IMR-90 (cell line): ENCODE measurements around the gene GPR161. TPM values are rescaled to one million over a fixed set of nuclear protein-coding genes. Genes with fewer than 3 reads are reported as not detected.

Experiments used
- ATAC-seq: fragments of 200-7000 bp; cut with Tn5 transposase; 2 replicates; pipeline ENCODE4 v1.9.1; 2020; ENCODE audit warnings: low read depth, mild to moderate bottlenecking, moderate library complexity
- BruUV-seq: library from RNA; stranded (reverse); fragments of 400-500 nt; replicated peaks from 2 replicates; lab custom pipeline; 2021; lab: Mats Ljungman, UMichigan
- CTCF ChIA-PET: fragments of 300-600 bp; formaldehyde crosslinking; extraction: SDS; loops from one replicate; lab custom pipeline; 2021; ENCODE audit warnings: antibody characterized with exemption; lab: Yijun Ruan, JAX
- POLR2A ChIA-PET: fragments of 300-600 bp; sonication (Branson Sonifier 250); formaldehyde crosslinking; loops from one replicate; lab custom pipeline; 2022; ENCODE audit warnings: antibody characterized with exemption; ENCODE audit not compliant: unreplicated experiment; lab: Charles Lee
- DNase-seq: peaks from one replicate; pipeline ENCODE4 v3.0.0; 2013
- H2AFZ ChIP-seq: replicated peaks from 2 replicates; pipeline ENCODE3; 2013; ENCODE audit warnings: low read length, mild to moderate bottlenecking; ENCODE audit not compliant: poor library complexity
- H2AK5ac ChIP-seq: 2 replicates; pipeline ENCODE4 v1.6.1; 2013; ENCODE audit warnings: low read depth, low read length, inconsistent platforms
- H2AK9ac ChIP-seq: replicated peaks from 2 replicates; pipeline ENCODE3; 2013; ENCODE audit warnings: mild to moderate bottlenecking, low read depth, low read length, moderate library complexity; ENCODE audit not compliant: poor library complexity
- H2BK120ac ChIP-seq: 2 replicates; pipeline ENCODE4 v1.6.1; 2013; ENCODE audit warnings: low read depth, low read length, inconsistent platforms
- H2BK15ac ChIP-seq: 3 replicates; pipeline ENCODE4 v1.6.1; 2013; ENCODE audit warnings: low read depth, low read length, inconsistent platforms
- H2BK20ac ChIP-seq: 2 replicates; pipeline ENCODE4 v1.6.1; 2013; ENCODE audit warnings: low read depth, mild to moderate bottlenecking, inconsistent platforms, low read length, moderate library complexity
- H2BK5ac ChIP-seq: 2 replicates; pipeline ENCODE4 v1.6.1; 2013; ENCODE audit warnings: mild to moderate bottlenecking, low read depth, low read length, inconsistent platforms; ENCODE audit not compliant: poor library complexity, severe bottlenecking
- H3K14ac ChIP-seq: replicated peaks from 2 replicates; pipeline ENCODE4 v1.6.1; 2013; ENCODE audit warnings: low read depth, low read length, inconsistent platforms
- H3K18ac ChIP-seq: 2 replicates; pipeline ENCODE4 v1.6.1; 2013; ENCODE audit warnings: low read depth, low read length, control low read depth
- H3K23ac ChIP-seq: 2 replicates; pipeline ENCODE4 v1.6.1; 2013; ENCODE audit warnings: low read depth, low read length, inconsistent platforms
- H3K27ac ChIP-seq: 2 replicates; pipeline ENCODE4 v1.5.1; 2013; ENCODE audit warnings: mild to moderate bottlenecking, control low read depth, low read length; ENCODE audit not compliant: insufficient read depth
- H3K27me3 ChIP-seq: 2 replicates; pipeline ENCODE4 v1.6.1; 2013; ENCODE audit warnings: low read length; ENCODE audit not compliant: control insufficient read depth, insufficient read depth
- H3K36me3 ChIP-seq: 2 replicates; pipeline ENCODE4 v1.6.1; 2013; ENCODE audit warnings: low read length, mixed read lengths; ENCODE audit not compliant: control insufficient read depth, insufficient read depth
- H3K4ac ChIP-seq: 2 replicates; pipeline ENCODE4 v1.6.1; 2013; ENCODE audit warnings: low read depth, low read length, inconsistent platforms
- H3K4me1 ChIP-seq: 2 replicates; pipeline ENCODE4 v1.6.1; 2013; ENCODE audit warnings: low read length, mixed read lengths; ENCODE audit not compliant: control insufficient read depth, insufficient read depth
- H3K4me2 ChIP-seq: 2 replicates; pipeline ENCODE4 v1.6.1; 2013; ENCODE audit warnings: low read depth, mild to moderate bottlenecking, control low read depth, low read length, moderate library complexity
- H3K4me3 ChIP-seq: 2 replicates; pipeline ENCODE4 v1.5.1; 2013; ENCODE audit warnings: low read depth, mild to moderate bottlenecking, control low read depth, low read length, moderate library complexity; ENCODE audit not compliant: insufficient read depth
- H3K56ac ChIP-seq: 2 replicates; pipeline ENCODE4 v1.6.1; 2013; ENCODE audit warnings: low read length, inconsistent platforms; ENCODE audit not compliant: insufficient read depth; ENCODE audit errors: extremely low read depth
- H3K79me1 ChIP-seq, 2 experiments: 2 replicates each; pipeline ENCODE4 v1.6.1; 2013; ENCODE audit warnings: low read length in 2 of 2, inconsistent platforms in 1 of 2, low read depth in 1 of 2
- H3K9ac ChIP-seq: 2 replicates; pipeline ENCODE4 v1.6.1; 2013; ENCODE audit warnings: low read depth, low read length, control low read depth
- H3K9me1 ChIP-seq: 2 replicates; pipeline ENCODE4 v1.6.1; 2013; ENCODE audit warnings: low read length, inconsistent platforms; ENCODE audit not compliant: insufficient read depth
- H3K9me3 ChIP-seq: 2 replicates; pipeline ENCODE4 v1.6.1; 2013; ENCODE audit warnings: low read length; ENCODE audit not compliant: control insufficient read depth, insufficient read depth
- H4K20me1 ChIP-seq: 2 replicates; pipeline ENCODE4 v1.6.1; 2013; ENCODE audit warnings: low read length, inconsistent platforms; ENCODE audit not compliant: insufficient read depth
- H4K5ac ChIP-seq: 2 replicates; pipeline ENCODE4 v1.6.1; 2013; ENCODE audit warnings: mild to moderate bottlenecking, low read depth, low read length, control low read depth
- H4K8ac ChIP-seq, 2 experiments: 2 replicates each; pipeline ENCODE4 v1.6.1; 2013; ENCODE audit warnings: low read depth in 2 of 2, low read length in 2 of 2, control low read depth in 1 of 2, inconsistent platforms in 1 of 2
- H4K91ac ChIP-seq: 2 replicates; pipeline ENCODE4 v1.6.1; 2013; ENCODE audit warnings: low read depth, low read length, inconsistent platforms; ENCODE audit not compliant: insufficient read depth
- BHLHE40 ChIP-seq: fragments of 150-350 bp; IDR thresholded peaks from 2 replicates; pipeline ENCODE4 v1.6.1; 2016; ENCODE audit warnings: mild to moderate bottlenecking, low read depth, low read length
- CEBPB ChIP-seq: IDR thresholded peaks from 2 replicates; pipeline ENCODE4 v1.6.1; 2012; ENCODE audit warnings: low read depth, low read length, improper control_type of control experiment
- CHD1 ChIP-seq: IDR thresholded peaks from 2 replicates; pipeline ENCODE4 v1.6.1; 2012; ENCODE audit warnings: low read depth, low read length, improper control_type of control experiment
- CTCF ChIP-seq: conservative IDR thresholded peaks from 2 replicates; pipeline ENCODE4 v1.5.1; 2012; ENCODE audit warnings: mild to moderate bottlenecking, low read depth, low read length, improper control_type of control experiment
- ELK1 ChIP-seq: fragments of 150-350 bp; IDR thresholded peaks from 2 replicates; pipeline ENCODE4 v1.6.1; 2016; ENCODE audit warnings: low read depth, mild to moderate bottlenecking, low read length, moderate library complexity, borderline replicate concordance
- FOS ChIP-seq: fragments of 150-350 bp; IDR thresholded peaks from 2 replicates; pipeline ENCODE4 v1.6.1; 2016; ENCODE audit warnings: low read depth, low read length
- MAFK ChIP-seq: IDR thresholded peaks from 2 replicates; pipeline ENCODE4 v1.6.1; 2012; ENCODE audit warnings: low read depth, low read length, improper control_type of control experiment
- NFE2L2 ChIP-seq: fragments of 150-350 bp; IDR thresholded peaks from 2 replicates; pipeline ENCODE4 v1.6.1; 2016; ENCODE audit warnings: low read depth, mild to moderate bottlenecking, low read length
- POLR2A ChIP-seq: IDR thresholded peaks from 2 replicates; pipeline ENCODE4 v1.6.1; 2012; ENCODE audit warnings: mild to moderate bottlenecking, low read depth, low read length
- RFX5 ChIP-seq: IDR thresholded peaks from 2 replicates; pipeline ENCODE4 v1.8.0; 2012; ENCODE audit warnings: low read depth, mild to moderate bottlenecking, low read length, moderate library complexity
- SMC3 ChIP-seq: fragments of 150-350 bp; IDR thresholded peaks from 2 replicates; pipeline ENCODE4 v1.6.1; 2016; ENCODE audit warnings: low read depth, mild to moderate bottlenecking, antibody characterized with exemption, low read length, moderate library complexity
- WGBS, 2 experiments: methylation state at CpG; one replicate each; pipeline versions ENCODE4 v1.1.5 to v1.1.7; 2013; ENCODE audit warnings: missing lambda C conversion rate in 2 of 2; ENCODE audit not compliant: insufficient read length in 1 of 2; ENCODE audit errors: extremely low coverage in 2 of 2; 5-methylcytosine and 5-hydroxymethylcytosine counted together
- dilution Hi-C: fragments of 300-500 bp; cut with HindIII; formaldehyde crosslinking; loops from one replicate; pipeline ENCODE4 v1.14.3; 2018; ENCODE audit warnings: low sequenced_read_pairs; ENCODE audit not compliant: unreplicated experiment
- in situ Hi-C: fragments of 300-500 bp; cut with MboI; formaldehyde crosslinking; loops from 3 replicates; pipeline ENCODE4 v1.14.3; 2019; ENCODE audit warnings: low sequenced_read_pairs, inconsistent platforms, mixed read lengths
- intact Hi-C: fragments of 100-400 bp; cut with micrococcal nuclease; formaldehyde crosslinking; loops from 2 replicates; pipeline ENCODE4 v1.10.0; 2022
- polyA plus RNA-seq, 3 experiments: library from polyadenylated mRNA; depleted of rRNA; stranded (reverse); fragments of >200 nt; gene quantifications; 2 replicates each; pipeline ENCODE4 v1.2.3, GENCODE V29; 2012; ENCODE audit warnings: low replicate concordance in 1 of 3
- total RNA-seq: library from RNA; depleted of rRNA; stranded (reverse); fragments of >200 nt; gene quantifications from 2 replicates; pipeline ENCODE4 v1.2.3, GENCODE V29; 2012
- TF ChIP-seq, protein P1 (sequence below): fragments of 150-350 bp; IDR thresholded peaks from 2 replicates; pipeline ENCODE4 v1.6.1; 2017; ENCODE audit warnings: mild to moderate bottlenecking, antibody characterized with exemption, low read length, low read depth

Gene GPR161
- total and polyA plus RNA-seq, 2 of the 4 experiments (the other 2 are of a cell fraction), result 12.5 to 13.3 TPM

GRCh38 chr1:168050880-168051279 is 85.8 kb downstream of the GPR161 start:
- BruUV-seq, result no TSS peak

More at GRCh38 chr1:168050880-168051279, 85.8 kb downstream of the GPR161 start:
- Histone ChIP-seq H3K27ac (no peak overlapping the region), H4K8ac (no peak overlapping the region), H2AK9ac (no peak overlapping the region), H3K79me1 (peaks cover 0 to 21% of the 10 kb centered on the region in 2 experiments; a peak in 3 of 4 replicates), H2BK120ac (no peak overlapping the region), H3K14ac (no peak overlapping the region), H3K9me1 (no peaks in the 10 kb centered on the region), H2BK15ac (no peak overlapping the region), H3K18ac (no peak overlapping the region), H2AFZ (no peak overlapping the region), H2AK5ac (no peak overlapping the region), H3K23ac (no peak overlapping the region), H3K4me3 (no peak overlapping the region), H3K27me3 (no peaks in the 10 kb centered on the region), H2BK5ac (no peak overlapping the region), H2BK20ac (no peak overlapping the region), H3K9me3 (no peaks in the 10 kb centered on the region), H3K4ac (no peak overlapping the region), H3K56ac (no peak overlapping the region), H3K36me3 (peaks cover 2% of the 10 kb centered on the region; the same call in 1 of the 2 replicates), H4K91ac (no peak overlapping the region), H3K4me2 (no peak overlapping the region), H3K4me1 (peaks cover 3% of the 10 kb centered on the region), H4K20me1 (no peaks in the 10 kb centered on the region; the same call in 1 of the 2 replicates), H3K9ac (no peak overlapping the region), H4K5ac (no peak overlapping the region)
- ChIA-PET POLR2A (no interaction called here), CTCF (interaction anchor here (1.8 kb wide), 1 partner anchor 31 kb away, joined by 5 read pairs; no protein-coding TSS in a partner anchor)
- intact Hi-C loops, result loop anchor here (10.0 kb wide), 1 partner anchor 46 kb away; no protein-coding TSS in a partner anchor
- in situ Hi-C loops, result no loop called here
- TF ChIP-seq MAFK, result no peak
- TF ChIP-seq RFX5, result no peak
- TF ChIP-seq CHD1, result no peak
- no peak for TF ChIP-seq BHLHE40
- no peak for TF ChIP-seq CEBPB
- TF ChIP-seq NFE2L2, result no peak
- TF ChIP-seq, protein P1, sequence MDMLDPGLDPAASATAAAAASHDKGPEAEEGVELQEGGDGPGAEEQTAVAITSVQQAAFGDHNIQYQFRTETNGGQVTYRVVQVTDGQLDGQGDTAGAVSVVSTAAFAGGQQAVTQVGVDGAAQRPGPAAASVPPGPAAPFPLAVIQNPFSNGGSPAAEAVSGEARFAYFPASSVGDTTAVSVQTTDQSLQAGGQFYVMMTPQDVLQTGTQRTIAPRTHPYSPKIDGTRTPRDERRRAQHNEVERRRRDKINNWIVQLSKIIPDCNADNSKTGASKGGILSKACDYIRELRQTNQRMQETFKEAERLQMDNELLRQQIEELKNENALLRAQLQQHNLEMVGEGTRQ, result no peak
- no peak for TF ChIP-seq ELK1
- TF ChIP-seq POLR2A, result no peak
- no peak for TF ChIP-seq CTCF
- no peak for TF ChIP-seq SMC3
- no peak for TF ChIP-seq FOS
- dilution Hi-C loops, result no loop called here
- DNase-seq (no peak), ATAC-seq (no peak)
- no CpG with 5 or more reads among the region's 1 CpG for WGBS, 2 experiments
